PC-9 (cell line): Measurements from ENCODE around the gene RALGPS1. TPM values are rescaled to one million over a fixed set of nuclear protein-coding genes. Genes with fewer than 3 reads are reported as not detected.

Experiments
- BruUV-seq: library from RNA; stranded (reverse); fragments of 400-500 nt; replicated peaks from 2 replicates; lab custom pipeline; 2021; lab: Mats Ljungman, UMichigan
- CTCF ChIA-PET: fragments of 300-600 bp; sonication (Branson Sonifier 250); formaldehyde crosslinking; loops from one replicate; lab custom pipeline; 2022; ENCODE audit warnings: antibody characterized with exemption; lab: Charles Lee
- POLR2A ChIA-PET: fragments of 300-600 bp; sonication (Branson Sonifier 250); formaldehyde crosslinking; loops from one replicate; lab custom pipeline; 2022; ENCODE audit warnings: antibody characterized with exemption; ENCODE audit not compliant: unreplicated experiment; lab: Charles Lee
- DNase-seq, 2 experiments: peaks; one replicate each; pipeline versions ENCODE4 v3.0.0 to v3.0.0-alpha.2; 2015 to 2022; ENCODE audit warnings: mixed read lengths in 1 of 2
- H2AFZ ChIP-seq: fragments of 200-600 bp; sonication (generic); 2 replicates; pipeline ENCODE4 v1.8.1; 2017; ENCODE audit warnings: antibody characterized with exemption
- H3F3A ChIP-seq: fragments of 200-600 bp; sonication (generic); 2 replicates; pipeline ENCODE4 v1.8.1; 2017; ENCODE audit warnings: antibody characterized with exemption, mild to moderate bottlenecking, low read depth; ENCODE audit not compliant: insufficient read depth
- H3K27ac ChIP-seq: fragments of 200-600 bp; sonication (generic); 2 replicates; pipeline ENCODE4 v1.6.1; 2016; ENCODE audit warnings: mixed run types
- H3K27me3 ChIP-seq: fragments of 200-600 bp; sonication (generic); 2 replicates; pipeline ENCODE4 v1.6.1; 2016; ENCODE audit warnings: low read depth, mixed run types; ENCODE audit not compliant: insufficient read depth
- H3K36me3 ChIP-seq: fragments of 200-600 bp; sonication (generic); 2 replicates; pipeline ENCODE4 v1.6.1; 2016; ENCODE audit warnings: low read depth, mixed run types
- H3K4me1 ChIP-seq: fragments of 200-600 bp; sonication (generic); replicated peaks from 2 replicates; pipeline ENCODE4 v1.6.1; 2016; ENCODE audit warnings: mixed run types; ENCODE audit not compliant: insufficient read depth
- H3K4me2 ChIP-seq: fragments of 200-600 bp; sonication (generic); 2 replicates; pipeline ENCODE4 v1.6.1; 2017; ENCODE audit warnings: mixed run types
- H3K4me3 ChIP-seq: fragments of 200-600 bp; sonication (generic); 2 replicates; pipeline ENCODE4 v1.6.1; 2016; ENCODE audit warnings: mixed run types
- H3K79me2 ChIP-seq: fragments of 200-600 bp; sonication (generic); 2 replicates; pipeline ENCODE4 v1.6.1; 2017; ENCODE audit warnings: low read depth, mixed run types
- H3K9me2 ChIP-seq: fragments of 200-600 bp; sonication (generic); 2 replicates; pipeline ENCODE4 v1.8.1; 2017; ENCODE audit warnings: mild to moderate bottlenecking; ENCODE audit not compliant: insufficient read depth
- H3K9me3 ChIP-seq: fragments of 200-600 bp; sonication (generic); 2 replicates; pipeline ENCODE4 v1.8.1; 2016; ENCODE audit warnings: low read depth; ENCODE audit not compliant: insufficient read depth
- H4K20me1 ChIP-seq: fragments of 200-600 bp; sonication (generic); 2 replicates; pipeline ENCODE4 v1.8.1; 2017; ENCODE audit not compliant: insufficient read depth
- CTCF ChIP-seq: fragments of 200-600 bp; sonication (generic); conservative IDR thresholded peaks from 2 replicates; pipeline ENCODE4 v1.6.1; 2017; ENCODE audit warnings: mixed run types, antibody characterized with exemption, mild to moderate bottlenecking, moderate library complexity
- EZH2 ChIP-seq: fragments of 200-600 bp; sonication (generic); IDR thresholded peaks from 2 replicates; pipeline ENCODE4 v1.8.0; 2017; ENCODE audit warnings: antibody characterized with exemption, low read depth
- intact Hi-C: fragments of 100-400 bp; cut with micrococcal nuclease; formaldehyde crosslinking; loops from one replicate; pipeline ENCODE4 v1.10.0; 2022; ENCODE audit not compliant: unreplicated experiment
- total RNA-seq: library from RNA; stranded (reverse); gene quantifications from 2 replicates; pipeline ENCODE4 v1.2.3, GENCODE V29; 2021

RALGPS1 gene
- total RNA-seq, 1 experiment from 2014 or later, result 23.3 TPM

- Histone ChIP-seq H3K4me1 (peaks cover 40% of the 10 kb centered on the region), H2AFZ (no peak overlapping the region), H3K79me2 (no peaks in the 10 kb centered on the region), H4K20me1 (no peaks in the 10 kb centered on the region), H3K9me3 (no peaks in the 10 kb centered on the region), H3K4me2 (no peak overlapping the region), H3K9me2 (no peaks in the 10 kb centered on the region), H3K27me3 (no peaks in the 10 kb centered on the region), H3F3A (peaks cover 13% of the 10 kb centered on the region), H3K4me3 (no peak overlapping the region), H3K36me3 (no peaks in the 10 kb centered on the region), H3K27ac (no peak overlapping the region)
- no TSS peak for BruUV-seq
- no peak for TF ChIP-seq CTCF
- no peak for TF ChIP-seq EZH2
- no peak for DNase-seq
- ChIA-PET CTCF (no interaction called here), POLR2A (interaction anchor here (0.6 kb wide), 1 partner anchor 113 kb away, joined by 4 read pairs; no protein-coding TSS in a partner anchor)
- intact Hi-C loops, result no loop called here
Measured at GRCh38 chr9:127051881-127052595, 137.5 kb downstream of the RALGPS1 start.

GRCh38 chr9:127053057-127053821 is 138.7 kb downstream of the RALGPS1 start:
- no peaks in the 10 kb centered on the region for H3K9me3 ChIP-seq
- TF ChIP-seq EZH2 (no peak), CTCF (no peak)
- no TSS peak for BruUV-seq
- no peak overlapping the region for H3K4me3 ChIP-seq
- intact Hi-C loops, result no loop called here
- H3K79me2 ChIP-seq, result no peaks in the 10 kb centered on the region
- no peak overlapping the region for H2AFZ ChIP-seq
- H4K20me1 ChIP-seq, result no peaks in the 10 kb centered on the region
- ChIA-PET POLR2A (no interaction called here), CTCF (no interaction called here)
- no peak for DNase-seq
- no peak overlapping the region for H3K27ac ChIP-seq
- peaks cover 12% of the 10 kb centered on the region for H3F3A ChIP-seq
- H3K4me2 ChIP-seq, result no peak overlapping the region
- H3K9me2 ChIP-seq, result no peaks in the 10 kb centered on the region
- peaks cover 37% of the 10 kb centered on the region for H3K4me1 ChIP-seq
- H3K27me3 ChIP-seq, result no peaks in the 10 kb centered on the region
- no peaks in the 10 kb centered on the region for H3K36me3 ChIP-seq

- TF ChIP-seq EZH2, result no peak
- no peaks in the 10 kb centered on the region for H3K27me3 ChIP-seq
- H3K9me2 ChIP-seq, result no peaks in the 10 kb centered on the region
- POLR2A ChIA-PET, result no interaction called here
- no peak overlapping the region for H3K27ac ChIP-seq
- DNase-seq, result no peak
- H3K79me2 ChIP-seq, result no peaks in the 10 kb centered on the region
- BruUV-seq, result no TSS peak
- H4K20me1 ChIP-seq, result no peaks in the 10 kb centered on the region
- CTCF ChIA-PET, result no interaction called here
- no peak overlapping the region for H3K4me3 ChIP-seq
- no peak overlapping the region for H3K4me2 ChIP-seq
- no peaks in the 10 kb centered on the region for H3K36me3 ChIP-seq
- no peak overlapping the region for H2AFZ ChIP-seq
- intact Hi-C loops, result no loop called here
- no peaks in the 10 kb centered on the region for H3K9me3 ChIP-seq
- H3K4me1 ChIP-seq, result peaks cover 37% of the 10 kb centered on the region
- H3F3A ChIP-seq, result peaks cover 10% of the 10 kb centered on the region
Measured at GRCh38 chr9:127053960-127054359, 139.4 kb downstream of the RALGPS1 start.
